GM19395 (cell line): ENCODE measurements around the gene MDC1.

ENCODE experiments used
- ATAC-seq: cut with Tn5 transposase; IDR thresholded peaks from one replicate; pipeline ENCODE4 v1.9.1; 2021; ENCODE audit warnings: mild to moderate bottlenecking, moderate library complexity; ENCODE audit not compliant: unreplicated experiment

The MDC1 gene

DNA sequence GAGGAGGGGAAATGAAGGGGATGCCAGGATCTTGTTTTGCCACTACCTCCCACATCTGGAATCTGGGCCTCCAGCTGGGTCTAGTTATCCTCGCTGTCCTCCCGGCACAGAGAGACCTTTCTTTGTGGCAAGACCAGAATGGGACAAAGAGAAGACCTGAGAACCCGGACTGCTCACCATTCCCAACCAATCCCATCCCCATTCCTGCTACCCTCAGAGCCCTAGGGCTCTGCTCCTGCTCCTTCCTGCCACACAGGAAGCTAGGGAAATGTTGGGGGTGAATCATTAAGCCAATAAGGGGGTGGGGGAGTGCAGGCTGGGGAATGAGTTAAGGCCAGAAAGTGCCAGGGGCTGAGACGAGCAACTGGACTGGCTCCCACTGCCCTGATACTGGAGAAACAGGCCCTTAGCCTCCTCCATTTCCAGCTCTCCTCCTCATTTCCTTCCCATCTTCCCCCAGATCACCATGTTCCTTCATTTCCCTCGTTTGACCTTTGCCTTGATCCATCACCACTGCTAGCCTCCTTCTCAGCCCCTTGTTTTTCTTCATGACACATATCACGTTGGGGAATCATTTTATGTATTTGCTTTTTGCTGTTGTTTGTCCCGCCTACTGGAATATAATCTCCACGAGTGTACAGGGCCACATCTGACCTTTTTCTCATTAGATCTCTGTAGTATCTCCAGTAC, 31.9 kb upstream of the MDC1 start:
- ATAC-seq = no peak

DNA sequence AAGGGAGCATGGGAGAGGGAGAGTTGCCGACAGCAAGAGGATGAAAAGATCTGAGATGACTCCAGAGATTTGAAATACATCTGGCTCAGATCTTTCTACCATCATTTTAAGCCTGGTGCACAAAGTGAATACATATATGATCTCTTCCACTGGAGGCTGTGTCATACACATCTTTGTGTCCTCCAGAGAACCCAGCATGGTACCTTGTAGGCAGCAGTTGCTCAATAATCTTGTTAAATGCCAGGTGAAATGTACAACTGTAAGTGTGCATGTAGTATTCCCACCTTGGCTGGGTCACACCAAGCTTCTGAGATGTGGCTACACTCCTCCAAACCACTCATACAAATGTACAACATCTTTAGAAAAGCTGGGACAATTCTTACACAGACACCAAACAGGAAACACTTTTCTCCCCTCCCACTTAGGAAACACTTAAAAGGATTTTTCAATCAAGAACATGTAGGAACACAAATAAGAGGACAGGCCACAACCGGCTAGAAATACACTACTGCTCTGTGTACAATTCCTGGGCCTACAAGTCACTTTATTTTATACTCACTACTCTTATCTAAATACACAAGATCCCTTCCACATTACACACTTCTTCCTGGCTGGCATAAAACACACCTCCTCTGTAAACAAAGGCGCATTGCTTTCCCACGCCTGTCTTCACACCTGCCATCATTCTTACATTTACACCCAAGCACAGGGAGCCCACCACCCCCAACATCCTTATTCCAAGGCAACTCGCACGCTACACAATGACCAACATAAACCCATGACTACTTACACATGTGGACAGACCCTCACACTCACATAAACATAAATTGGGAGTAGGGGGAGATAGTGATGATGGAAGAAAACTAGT, 31.1 kb upstream of the MDC1 start:
- ATAC-seq = no peak

DNA sequence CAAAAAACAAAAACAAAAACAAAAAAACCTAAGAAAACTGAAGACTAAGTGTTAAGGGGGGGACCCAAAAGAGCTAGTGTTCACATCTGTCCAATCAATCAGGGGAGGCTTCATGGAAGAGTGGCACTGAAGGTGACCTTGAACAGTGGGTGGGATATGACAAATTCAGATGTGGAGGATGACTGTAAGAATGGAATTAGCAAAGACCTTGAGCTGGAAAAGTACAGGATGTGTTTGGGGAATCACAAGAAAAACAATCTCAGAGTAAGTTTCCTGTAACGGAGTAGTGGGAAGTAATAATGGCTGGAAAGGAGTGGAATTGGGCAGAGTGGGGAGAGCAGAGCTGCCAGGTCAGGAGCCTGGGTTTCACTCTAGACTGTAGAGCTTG, 30.2 kb upstream of the MDC1 start:
- no peak for ATAC-seq

DNA sequence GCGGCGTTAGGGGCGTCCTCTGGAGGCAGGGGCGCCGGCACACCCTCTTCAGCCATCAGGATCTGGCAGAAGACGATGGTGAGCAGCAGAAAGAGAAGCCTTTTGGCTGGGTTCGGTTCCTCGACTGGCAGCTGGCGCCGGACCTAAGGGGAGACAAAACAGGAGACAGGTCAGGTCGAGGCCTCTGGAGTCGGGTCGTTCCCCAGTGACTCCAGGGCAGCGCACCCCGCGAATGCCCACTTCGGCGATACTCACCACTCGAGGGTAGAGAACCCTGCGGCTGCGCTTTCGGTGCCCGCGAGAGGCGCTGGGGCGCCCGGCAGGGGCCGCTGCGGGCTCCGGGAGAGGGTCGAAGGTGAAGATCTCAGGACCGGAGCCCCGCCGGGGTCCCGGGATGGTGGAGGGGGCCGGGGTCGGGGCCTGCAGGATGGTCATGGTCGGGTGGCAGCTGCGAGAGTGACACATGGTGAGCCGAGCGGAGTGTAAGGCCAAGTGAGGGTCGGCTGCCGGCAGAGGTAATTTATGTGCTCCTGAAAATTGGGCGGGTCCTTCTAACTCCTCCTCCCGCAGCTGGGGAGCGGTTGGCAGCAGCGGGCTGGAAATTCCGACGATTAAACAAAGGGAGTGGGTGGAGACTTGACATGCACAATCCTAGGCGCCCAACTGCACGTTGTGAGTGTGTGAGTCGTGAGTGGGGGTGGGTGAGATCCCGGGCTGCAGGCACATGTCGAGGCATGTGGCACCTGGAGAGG, 27.1 kb upstream of the MDC1 start, which contains the start of gene IER3:
IER3 (minus strand) TSS at position 494 of the 752 bp plus-strand sequence; CDS start at position 465, 29 bp downstream.
- no peak for ATAC-seq

DNA sequence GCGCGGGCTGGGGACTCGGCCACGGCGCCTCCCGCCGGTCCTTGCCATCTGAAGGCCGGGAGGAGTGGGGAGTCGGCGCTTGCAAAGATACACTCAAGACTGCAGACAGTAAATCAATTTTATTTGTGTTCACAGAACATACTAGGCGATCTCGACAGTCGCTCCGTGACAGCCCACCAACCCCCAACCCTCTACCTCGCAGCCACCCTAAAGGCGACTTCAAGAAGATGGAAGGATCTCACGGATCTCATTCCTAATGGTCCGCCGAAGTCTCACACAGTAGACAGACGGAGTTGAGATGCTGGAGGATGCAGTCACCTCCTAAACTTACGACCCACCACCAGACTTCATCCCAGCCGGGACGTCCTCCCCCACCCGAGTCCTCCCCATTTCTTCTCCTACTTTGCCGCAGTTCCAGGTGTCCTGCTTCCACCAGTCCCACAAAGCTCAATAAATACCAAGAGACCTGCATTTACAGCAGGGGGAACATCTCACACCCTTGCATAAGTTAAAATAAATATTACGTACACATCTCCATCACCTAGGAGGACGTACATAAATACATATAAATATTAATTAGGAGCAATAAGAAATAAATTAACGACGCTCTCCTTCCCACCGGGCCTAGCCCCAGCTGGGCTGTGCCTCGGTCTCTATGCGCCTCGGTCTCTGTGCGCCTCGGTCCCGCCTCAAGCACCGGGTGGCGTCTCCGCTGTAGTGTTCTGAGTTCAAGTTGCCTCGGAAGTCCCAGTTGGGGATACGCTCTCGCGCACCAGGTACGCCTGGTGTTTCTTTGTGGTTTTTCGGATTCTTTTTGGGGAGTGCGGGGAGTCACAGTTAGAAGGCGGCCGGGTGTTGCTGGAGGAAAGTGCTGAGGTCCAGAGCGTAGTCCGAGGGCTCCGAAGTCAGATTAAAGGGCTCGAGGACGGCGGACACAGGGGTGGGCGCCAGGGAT, 26.3 kb upstream of the MDC1 start:
- ATAC-seq = peak; percentile 35

DNA sequence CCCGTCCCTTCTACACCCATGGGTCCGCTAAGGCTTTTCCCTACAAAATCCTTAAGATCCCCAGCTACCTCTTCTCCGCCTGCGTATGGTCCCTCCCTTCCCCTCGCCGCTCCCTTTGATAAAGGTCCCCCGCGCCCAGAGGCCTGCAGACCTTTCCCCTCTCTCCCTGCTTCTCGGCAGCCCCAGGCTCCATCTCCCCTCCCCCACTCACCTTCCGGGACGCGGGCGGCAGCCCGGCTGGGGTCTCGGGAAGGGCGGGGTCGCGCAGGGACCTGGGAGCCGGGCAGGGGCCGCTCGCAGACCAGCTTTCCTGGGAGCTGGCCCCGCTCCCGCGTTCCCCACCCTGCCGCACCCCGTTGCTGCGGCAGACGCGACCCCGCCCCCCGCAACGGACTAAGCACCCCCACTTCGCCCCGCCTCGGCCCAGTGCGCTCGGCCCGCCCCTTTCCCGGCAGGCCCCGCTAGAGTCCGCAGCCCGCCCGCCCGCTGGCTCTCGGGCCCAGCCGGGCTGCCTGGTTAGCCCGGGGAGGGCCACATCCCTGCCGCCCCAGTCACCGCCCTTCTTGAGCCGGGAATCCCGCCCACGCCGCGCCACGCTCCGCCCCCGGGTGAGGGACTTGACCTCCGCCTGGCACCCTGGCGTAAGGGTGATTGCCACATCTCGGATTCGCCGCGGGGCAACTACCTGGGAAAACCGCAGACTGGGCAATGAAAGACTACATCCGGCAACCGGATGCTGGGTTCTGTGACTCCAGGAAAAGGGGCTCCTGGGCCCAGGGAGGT, 25.4 kb upstream of the MDC1 start, which contains the start of gene FLOT1:
FLOT1 (minus strand) TSS at position 372 of the 783 bp plus-strand sequence. CDS start 498 bp downstream, outside the sequence.
- peak; percentile 75 for ATAC-seq

DNA sequence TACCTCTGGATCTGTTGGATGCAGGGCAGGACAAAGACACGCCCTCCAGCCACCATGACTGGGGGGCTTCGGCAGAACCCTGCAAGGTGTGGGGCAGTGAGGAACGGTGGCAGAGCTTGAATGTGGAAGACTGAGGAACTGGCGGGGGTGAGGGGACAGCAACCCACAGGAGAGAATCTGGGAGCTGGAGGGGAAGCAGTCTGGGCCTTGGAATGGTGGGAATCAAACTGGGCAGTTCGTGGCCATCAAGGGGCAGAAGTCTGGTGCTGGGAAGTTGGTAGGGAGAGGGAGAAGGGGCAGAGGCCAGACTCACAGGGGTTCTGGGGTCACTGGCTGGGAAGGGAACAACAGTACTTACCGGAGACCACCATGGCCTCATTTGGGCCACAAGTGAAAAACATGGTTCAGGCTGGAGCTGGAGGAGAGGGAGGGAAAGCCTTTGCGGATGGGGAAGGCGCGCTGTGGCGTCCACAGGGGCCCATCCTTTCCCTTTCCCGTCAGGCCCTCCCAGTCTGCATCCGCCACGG, 24.8 kb upstream of the MDC1 start:
- ATAC-seq = no peak

DNA sequence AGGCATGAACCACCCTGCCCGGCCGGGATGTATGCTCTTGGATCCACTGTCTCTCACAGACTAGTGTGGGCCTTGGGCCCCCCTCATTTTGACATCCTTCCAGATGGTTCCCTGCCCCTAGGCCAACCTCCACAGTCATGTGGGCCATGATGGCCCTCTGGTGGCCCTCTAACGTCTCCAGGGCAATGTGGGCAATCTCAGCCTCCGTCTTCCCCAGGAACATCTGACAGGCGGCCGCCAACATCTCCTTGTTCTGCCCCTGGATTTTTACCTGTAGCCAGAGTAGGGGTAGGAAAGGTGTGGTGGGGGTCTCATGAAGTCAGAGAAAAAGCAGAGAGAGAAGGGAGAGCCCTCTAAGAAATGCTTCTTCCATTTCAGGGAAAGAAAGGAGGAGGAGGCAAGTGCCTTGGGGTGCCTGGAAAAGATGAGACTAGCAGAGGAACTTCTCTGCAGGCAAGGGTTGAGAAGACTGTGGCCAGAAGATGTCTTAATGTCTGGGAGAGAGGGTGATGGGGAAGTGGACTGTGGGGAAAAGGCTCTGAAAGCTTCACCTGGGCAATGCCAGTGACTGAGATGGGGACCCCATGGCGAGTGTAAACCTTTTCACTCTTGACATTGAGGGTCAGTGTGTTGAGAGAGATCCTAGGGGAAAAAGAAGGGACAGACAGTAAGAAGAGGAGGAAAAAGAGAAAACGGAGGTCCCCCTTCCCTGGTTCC, 24.1 kb upstream of the MDC1 start:
- no peak for ATAC-seq

DNA sequence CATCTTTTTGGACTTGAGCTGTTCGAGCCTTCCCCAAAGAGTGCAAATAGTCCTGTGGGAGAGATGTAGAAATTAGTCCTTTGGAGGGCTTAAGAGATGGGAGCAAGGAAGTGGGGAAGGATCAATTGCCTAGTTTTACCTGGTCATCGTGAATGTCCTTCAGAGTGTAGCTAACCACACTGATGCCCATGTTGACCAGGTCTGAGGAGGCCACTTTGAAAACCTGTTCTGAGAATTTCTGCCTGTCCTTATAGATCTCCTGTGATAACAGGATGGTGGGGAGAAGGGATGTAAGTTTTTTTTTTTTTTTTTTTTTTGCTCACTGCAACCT, 23.4 kb upstream of the MDC1 start:
- ATAC-seq = no peak

DNA sequence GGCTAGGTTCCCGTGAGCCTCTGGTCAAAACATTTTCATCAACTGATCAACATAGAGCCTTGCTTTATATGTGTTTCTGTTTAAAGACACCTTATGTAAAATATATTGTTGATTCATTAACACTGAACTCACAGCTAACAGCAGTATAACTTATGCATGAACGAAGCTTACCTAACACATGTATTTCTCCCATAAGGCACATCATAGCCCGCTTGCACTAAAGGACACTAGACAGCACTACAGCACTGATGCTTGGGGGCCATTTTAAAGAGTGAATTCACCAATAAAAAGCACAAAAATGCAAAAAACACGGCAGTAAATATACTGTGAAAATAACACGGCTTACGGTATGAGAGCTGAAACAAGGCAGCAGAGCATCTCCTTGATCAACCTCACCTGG, 21.5 kb upstream of the MDC1 start:
- ATAC-seq = no peak

DNA sequence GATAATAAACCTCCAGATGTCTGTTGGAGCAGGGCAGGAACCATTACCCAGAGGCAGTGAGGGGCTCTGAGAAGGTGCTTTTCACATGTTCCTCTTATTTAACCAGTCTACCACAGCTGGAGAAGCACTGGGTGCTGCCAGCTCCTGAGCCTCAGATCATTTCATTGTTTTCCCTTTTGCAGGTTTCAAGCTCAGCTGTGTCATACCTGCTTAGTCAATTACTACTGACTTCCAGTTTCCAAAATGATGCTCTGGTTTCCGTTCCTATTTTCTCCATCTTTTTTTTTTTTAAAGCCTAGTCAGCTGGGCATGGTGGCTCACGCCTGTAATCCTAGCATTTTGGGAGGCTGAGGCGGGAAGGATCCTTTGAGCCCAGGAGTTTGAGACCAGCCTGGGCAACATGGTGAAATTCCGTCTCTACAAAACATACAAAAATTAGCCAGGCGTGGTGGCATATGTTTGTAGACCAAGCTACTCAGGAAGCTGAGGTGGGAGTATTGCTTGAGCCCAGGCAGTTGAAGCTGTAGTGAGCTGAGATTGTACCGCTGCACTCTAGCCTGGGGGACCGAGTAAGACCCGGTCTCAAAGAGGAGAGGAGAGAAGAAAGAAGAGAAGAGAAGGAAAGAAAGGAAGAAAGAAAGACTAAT, 18.7 kb upstream of the MDC1 start:
- no peak for ATAC-seq

DNA sequence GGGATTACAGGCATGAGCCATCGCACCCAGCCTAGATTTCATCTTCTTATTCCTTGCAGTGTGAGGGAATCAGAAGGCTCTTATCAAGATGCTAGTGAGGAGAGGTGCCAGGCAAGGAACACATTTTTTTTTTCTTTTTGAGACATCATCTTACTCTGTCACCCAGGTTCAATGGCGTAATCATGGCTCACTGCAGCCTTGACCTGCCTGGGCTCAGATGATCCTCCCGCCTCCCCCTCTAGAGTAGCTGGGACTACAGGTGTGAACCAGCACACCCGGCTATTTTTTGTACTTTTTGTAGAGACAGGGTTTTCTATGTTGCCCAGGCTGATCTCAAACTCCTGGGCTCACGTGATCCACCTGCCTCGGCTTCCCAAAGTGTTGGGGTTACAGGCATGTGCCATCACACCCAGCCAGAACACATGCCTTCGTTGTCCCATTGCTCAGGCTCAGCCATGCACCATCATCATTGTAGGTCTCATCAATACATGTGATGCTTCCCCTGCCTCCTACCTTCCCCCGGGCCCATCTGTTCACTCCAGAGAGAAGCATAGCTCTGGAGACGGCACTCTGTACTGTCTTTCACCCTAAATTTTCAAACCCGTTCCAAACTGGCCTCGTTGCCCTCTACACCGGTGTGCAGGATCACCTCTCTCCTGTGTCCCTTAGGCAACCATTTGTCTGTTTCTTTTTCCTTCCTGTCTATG, 15.3 kb upstream of the MDC1 start:
- ATAC-seq = no peak

DNA sequence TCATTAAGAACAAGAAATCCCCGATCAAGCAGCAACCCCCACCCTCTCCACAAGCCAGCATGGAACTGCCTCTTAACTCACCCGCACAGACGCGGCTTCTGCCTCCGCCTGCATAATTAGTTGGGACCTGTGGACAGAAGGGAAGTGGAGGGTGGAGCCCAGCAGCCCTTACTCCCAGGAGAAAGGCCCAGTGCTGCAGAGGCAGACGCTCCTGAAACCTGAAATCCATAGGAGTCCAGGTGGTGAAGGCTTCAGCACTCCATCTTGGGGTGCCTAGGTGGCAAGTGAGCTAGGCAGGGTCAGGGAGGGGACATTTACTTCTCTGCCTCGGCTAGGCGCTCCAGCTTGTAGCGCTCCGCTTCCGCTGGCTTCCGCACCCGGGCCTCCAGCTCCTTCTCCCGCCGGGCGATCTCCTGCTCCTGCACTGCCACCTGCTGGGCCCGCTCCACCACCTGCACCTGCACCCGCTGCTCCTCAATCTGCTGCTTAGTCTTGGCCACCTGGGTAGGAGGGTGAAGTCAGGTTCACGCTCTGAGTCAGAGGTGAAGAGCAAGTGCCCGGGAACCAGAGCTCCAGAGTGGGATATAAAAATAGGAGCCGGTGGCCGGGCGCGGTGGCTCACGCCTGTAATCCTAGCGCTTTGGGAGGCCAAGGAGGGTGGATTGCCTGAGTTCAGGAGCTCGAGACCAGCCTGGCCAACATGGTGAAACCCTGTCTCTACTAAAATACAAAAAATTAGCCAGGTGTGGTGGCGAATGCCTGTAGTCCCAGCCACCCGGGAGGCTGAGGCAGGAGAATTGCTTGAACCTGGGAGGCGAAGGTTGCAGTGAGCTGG, 13.7 kb upstream of the MDC1 start:
- no peak for ATAC-seq

DNA sequence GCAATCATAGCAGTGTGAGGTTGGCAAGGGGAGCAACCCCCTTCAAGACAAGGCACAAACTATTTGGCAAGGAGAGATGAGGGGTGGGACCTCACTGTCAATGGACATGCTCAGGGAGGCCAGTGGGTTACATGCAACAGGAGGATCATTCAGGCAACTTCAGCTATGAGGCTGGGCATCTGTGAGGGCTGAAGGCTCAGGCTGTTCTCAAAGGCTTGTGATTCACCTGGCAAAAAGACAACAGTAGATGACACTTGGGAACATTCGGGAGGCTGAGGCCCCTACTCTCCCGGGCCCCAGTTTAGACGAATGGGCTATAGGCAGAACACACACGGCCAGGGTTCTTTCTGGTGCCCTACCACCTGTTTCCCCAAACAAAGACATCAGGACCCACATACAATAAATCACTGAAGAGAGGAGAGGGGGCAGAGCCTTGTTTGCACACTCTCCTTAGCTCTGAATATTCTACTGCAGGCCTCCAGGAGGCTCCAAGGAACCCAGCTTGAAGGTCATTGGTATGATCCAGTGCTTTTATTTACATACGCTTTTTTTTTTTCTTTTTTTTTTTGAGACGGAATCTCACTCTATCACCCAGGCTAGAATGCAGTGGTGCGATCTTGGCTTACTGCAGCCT, 11.0 kb upstream of the MDC1 start:
- no peak for ATAC-seq

DNA sequence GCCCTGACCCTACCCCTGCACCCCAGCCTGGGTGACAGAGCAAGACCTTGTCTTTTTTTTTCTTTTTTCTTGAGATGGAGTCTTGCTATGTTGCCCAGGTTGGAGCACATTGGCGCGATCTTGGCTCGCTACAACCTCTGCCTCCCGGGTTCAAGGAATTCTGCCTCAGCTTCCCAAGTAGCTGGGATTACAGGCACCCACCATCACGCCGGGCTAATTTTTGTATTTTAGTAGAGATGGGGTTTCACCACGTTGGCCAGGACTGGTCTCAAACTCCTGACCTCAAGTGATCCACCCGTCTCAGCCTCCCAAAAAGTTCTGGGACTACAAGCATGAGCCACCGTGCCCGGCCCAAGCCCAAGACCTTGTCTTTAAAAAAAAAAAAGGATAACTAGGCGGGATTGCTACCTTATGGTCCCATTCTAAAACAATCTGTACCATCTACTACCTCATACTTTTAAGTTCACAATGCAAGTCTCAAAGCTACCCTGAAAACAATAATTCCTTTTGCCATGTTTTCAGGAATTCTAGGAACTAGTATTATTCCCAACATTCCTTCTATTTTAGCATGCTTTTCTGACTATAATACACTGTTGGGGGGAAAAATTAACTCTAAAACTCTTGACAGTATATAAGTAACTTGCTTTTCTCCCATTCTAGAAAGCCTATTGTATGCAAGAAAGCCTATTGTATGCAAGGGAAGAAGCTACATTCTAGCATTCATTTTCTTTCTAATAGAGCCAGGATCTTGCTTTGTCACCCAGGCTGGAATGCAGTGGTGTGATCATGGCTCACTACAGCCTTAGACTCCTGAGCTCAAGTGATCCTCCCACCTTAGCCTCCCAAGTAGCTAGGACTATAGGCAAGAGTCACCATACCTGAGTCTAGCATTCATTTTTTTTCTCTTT, 9.7 kb upstream of the MDC1 start:
- no peak for ATAC-seq
